K562 (cell line): Measurements from ENCODE around the gene SLC1A7. TPM values are rescaled to one million over a fixed set of nuclear protein-coding genes. Genes with fewer than 3 reads are reported as not detected.

Experiments used
- ATAC-seq: fragments of 200-7000 bp; cut with Tn5 transposase; 3 replicates; pipeline ENCODE4 v1.9.1; 2020; ENCODE audit warnings: moderate library complexity
- BruUV-seq: library from RNA; stranded (reverse); fragments of 400-500 nt; replicated peaks from 2 replicates; lab custom pipeline; 2021; lab: Mats Ljungman, UMichigan
- CTCF ChIA-PET: fragments of 300-600 bp; formaldehyde crosslinking; extraction: SDS; loops from one replicate; lab custom pipeline; 2021; ENCODE audit warnings: low intra/inter-chr PET ratio; lab: Yijun Ruan, JAX
- POLR2A ChIA-PET: fragments of 300-600, 350-650 bp; sonication (Branson Sonifier 250); formaldehyde crosslinking; extraction: SDS; loops from one replicate; lab custom pipeline; 2021; ENCODE audit warnings: antibody characterized with exemption, inconsistent platforms; lab: Yijun Ruan, JAX
- DNase-seq, 4 experiments: peaks; one replicate each; pipeline versions ENCODE4 v3.0.0 to v3.0.0-alpha.2; 2011 to 2018; ENCODE audit warnings: low spot score in 3 of 4, mixed read lengths in 3 of 4; ENCODE audit errors: extremely low read depth in 1 of 4
- FAIRE-seq: peaks from 2 replicates; lab custom pipeline; 2011; peaks lifted over from hg19 to GRCh38; lab: Jason Lieb, UNC
- H2AFZ ChIP-seq: 2 replicates; pipeline ENCODE4 v1.6.0; 2011; ENCODE audit warnings: low read depth, low read length, control low read depth, inconsistent platforms
- H3K27ac ChIP-seq: fragments of 200-600 bp; 3 replicates; pipeline ENCODE4 v1.8.0; 2011; ENCODE audit warnings: low read depth, mild to moderate bottlenecking, control low read depth, inconsistent platforms, low read length, moderate library complexity, mixed read lengths; ENCODE audit errors: extremely low read depth
- H3K27me3 ChIP-seq, 2 experiments: fragments of 300-600 bp in 1 of 2; 2 replicates in 1 of 2; 3 replicates in 1 of 2; pipeline versions ENCODE4 v1.6.0 to v1.8.0; 2011; ENCODE audit warnings: inconsistent platforms in 2 of 2, low read length in 2 of 2, mild to moderate bottlenecking in 1 of 2, mixed read lengths in 1 of 2, moderate library complexity in 1 of 2; ENCODE audit not compliant: control insufficient read depth in 2 of 2, insufficient read depth in 2 of 2
- H3K36me3 ChIP-seq: fragments of 300-600 bp; 3 replicates; pipeline ENCODE4 v1.8.0; 2011; ENCODE audit warnings: mild to moderate bottlenecking, low read length, inconsistent platforms; ENCODE audit not compliant: control insufficient read depth, insufficient read depth
- H3K4me1 ChIP-seq, 2 experiments: fragments of 200-600 bp in 1 of 2; replicated peaks in 1 of 2; 2 replicates in 1 of 2; 3 replicates in 1 of 2; pipeline versions ENCODE4 v1.5.1 to v1.8.0; 2011; ENCODE audit warnings: inconsistent platforms in 2 of 2, low read length in 2 of 2, mild to moderate bottlenecking in 1 of 2, mixed read lengths in 1 of 2, moderate library complexity in 1 of 2; ENCODE audit not compliant: control insufficient read depth in 2 of 2, insufficient read depth in 2 of 2
- H3K4me2 ChIP-seq: 2 replicates; pipeline ENCODE4 v1.6.1; 2011; ENCODE audit warnings: low read length, control low read depth, inconsistent platforms, mixed read lengths; ENCODE audit not compliant: insufficient read depth
- H3K4me3 ChIP-seq: fragments of 200-600 bp; sonication (generic), shearing (Covaris generic); 2 replicates; pipeline ENCODE4 v1.5.1; 2016; ENCODE audit warnings: control low read depth, inconsistent platforms
- H3K79me2 ChIP-seq: fragments of 200-600 bp; 3 replicates; pipeline ENCODE4 v1.8.0; 2011; ENCODE audit warnings: low read length, inconsistent platforms; ENCODE audit not compliant: control insufficient read depth, insufficient read depth
- H3K9ac ChIP-seq, 2 experiments: 2 replicates each; pipeline versions ENCODE4 v1.6.0 to v1.6.1; 2011; ENCODE audit warnings: low read depth in 2 of 2, low read length in 2 of 2, control low read depth in 1 of 2, inconsistent platforms in 1 of 2, mild to moderate bottlenecking in 1 of 2, mixed read lengths in 1 of 2; ENCODE audit not compliant: insufficient read depth in 1 of 2
- H3K9me1 ChIP-seq: one replicate; pipeline ENCODE4 v1.6.0; 2011; ENCODE audit warnings: inconsistent platforms, mild to moderate bottlenecking, low read length, moderate library complexity; ENCODE audit not compliant: control insufficient read depth, insufficient read depth
- H3K9me3 ChIP-seq: replicated peaks from 2 replicates; pipeline ENCODE4 v1.5.1; 2011; ENCODE audit warnings: low read depth, low read length, inconsistent platforms; ENCODE audit not compliant: control insufficient read depth, insufficient read depth
- H4K20me1 ChIP-seq: replicated peaks from 2 replicates; pipeline ENCODE4 v1.6.1; 2011; ENCODE audit warnings: low read length, inconsistent platforms, mixed read lengths; ENCODE audit not compliant: control insufficient read depth, insufficient read depth
- BACH1 ChIP-seq: fragments of 200-800 bp; sonication (Bioruptor generic); IDR thresholded peaks from 2 replicates; pipeline ENCODE4 v1.6.1; 2016; ENCODE audit warnings: missing genetic modification characterization, missing compliant biosample characterization
- BRF1 ChIP-seq: IDR thresholded peaks from 3 replicates; pipeline ENCODE4 v1.6.1; 2011; ENCODE audit warnings: borderline replicate concordance, mild to moderate bottlenecking; ENCODE audit not compliant: insufficient read length; ENCODE audit errors: extremely low read depth
- EZH2 ChIP-seq: IDR thresholded peaks from 2 replicates; pipeline ENCODE4 v1.6.1; 2012; ENCODE audit warnings: low read depth, mild to moderate bottlenecking, inconsistent platforms, low read length, borderline replicate concordance
- MCM2 ChIP-seq: fragments of 450-650 bp; IDR thresholded peaks from 2 replicates; pipeline ENCODE4 v1.6.1; 2017; ENCODE audit warnings: low read depth, mild to moderate bottlenecking
- SIX5 ChIP-seq, 2 experiments: IDR thresholded peaks; 2 replicates each; pipeline ENCODE4 v1.6.1; 2011; ENCODE audit warnings: low read length in 2 of 2, borderline replicate concordance in 1 of 2, low read depth in 1 of 2, mild to moderate bottlenecking in 1 of 2, moderate library complexity in 1 of 2; ENCODE audit not compliant: insufficient read depth in 1 of 2
- TFAP4 ChIP-seq: sonication (generic); formaldehyde crosslinking; IDR thresholded peaks from 2 replicates; pipeline ENCODE4 v1.8.0; 2022; ENCODE audit warnings: missing genetic modification reagents, mild to moderate bottlenecking, moderate library complexity, borderline replicate concordance
- TSC22D4 ChIP-seq: fragments of 450-650 bp; IDR thresholded peaks from 2 replicates; pipeline ENCODE4 v1.6.1; 2016; ENCODE audit warnings: missing genetic modification characterization, missing biosample characterization, control low read depth
- XRCC3 ChIP-seq: fragments of 450-650 bp; IDR thresholded peaks from 2 replicates; pipeline ENCODE4 v1.6.1; 2017; ENCODE audit warnings: mild to moderate bottlenecking, moderate library complexity
- ZC3H4 ChIP-seq: sonication (generic); formaldehyde crosslinking; IDR thresholded peaks from 2 replicates; pipeline ENCODE4 v1.9.0; 2021; ENCODE audit warnings: missing genetic modification reagents, borderline replicate concordance
- ZFP30 ChIP-seq: fragments of 250-450 bp; sonication (Bioruptor Pico); IDR thresholded peaks from 2 replicates; pipeline ENCODE4 v1.8.0; 2022; ENCODE audit warnings: moderate library complexity, mild to moderate bottlenecking, inconsistent platforms, borderline replicate concordance
- ZNF583 ChIP-seq: fragments of 250-450 bp; sonication (Bioruptor Pico); IDR thresholded peaks from 2 replicates; pipeline ENCODE4 v1.4.0; 2020
- WGBS: fragments of 100-300 bp; shearing (Covaris generic); methylation state at CpG from one replicate; pipeline ENCODE4 v1.1.6; 2016; ENCODE audit warnings: low coverage, mixed read lengths; ENCODE audit not compliant: insufficient coverage; ENCODE audit errors: missing lambda C conversion rate; 5-methylcytosine and 5-hydroxymethylcytosine counted together
- in situ Hi-C: fragments of 300-500 bp; cut with MboI; formaldehyde crosslinking; loops from 4 replicates; pipeline ENCODE4 v1.15.0; 2018; ENCODE audit warnings: inconsistent platforms, mixed read lengths
- intact Hi-C: fragments of 100-400 bp; cut with micrococcal nuclease; formaldehyde crosslinking; loops from 2 replicates; pipeline ENCODE4 v1.14.2; 2022
- polyA plus RNA-seq, 8 experiments: library from polyadenylated mRNA; depleted of rRNA in 4 of 8; stranded (reverse) in 5 of 8; unstranded in 3 of 8; fragments of >200 nt; fragmentation: Nextera tagmentation in 2 of 8; fragmentation: Illumina TruSeq in 1 of 8; extraction: Ambion mirVana in 2 of 8; extraction: Trizol in 1 of 8; gene quantifications; 2 replicates each; pipeline versions ENCODE4 v1.2.1 to v1.2.3, GENCODE V29; 2011 to 2014; ENCODE audit warnings: inconsistent platforms in 1 of 8, missing spikeins in 1 of 8
- total RNA-seq, 7 experiments: library from RNA; depleted of rRNA in 6 of 7; stranded (reverse); fragments of >200 nt in 6 of 7; fragmentation: Illumina TruSeq in 2 of 7; extraction: Trizol in 2 of 7; gene quantifications; 2 replicates each; pipeline versions ENCODE4 v1.2.1 to v1.2.3, GENCODE V29; 2011 to 2021; ENCODE audit warnings: low replicate concordance in 1 of 7
- TF ChIP-seq, protein P1 (sequence below): fragments of 250-450 bp; sonication (Bioruptor Pico); IDR thresholded peaks from 2 replicates; pipeline ENCODE4 v1.8.0; 2022; ENCODE audit warnings: inconsistent platforms, mild to moderate bottlenecking, moderate library complexity, borderline replicate concordance

The SLC1A7 gene
- total and polyA plus RNA-seq, 9 of the 15 experiments (the other 6 are each of a cell fraction or from before 2014, with no cell fraction given): 0.07 TPM; not detected in 8

- no peaks in the 10 kb centered on the region for H3K79me2 ChIP-seq
Measured at GRCh38 chr1:53080041-53080440, 62.4 kb downstream of the SLC1A7 start.

More at GRCh38 chr1:53080041-53080440, 62.4 kb downstream of the SLC1A7 start:
- no TSS peak for BruUV-seq
- ATAC-seq (no peak), DNase-seq (no peak), FAIRE-seq (peak; percentile 42)
- H4K20me1 ChIP-seq: peaks cover 7% of the 10 kb centered on the region; the same call in 1 of the 2 replicates
- H3K4me2 ChIP-seq: no peak overlapping the region
- H3K9me3 ChIP-seq: no peaks in the 10 kb centered on the region
- H3K27ac ChIP-seq: no peak overlapping the region
- H3K36me3 ChIP-seq: no peaks in the 10 kb centered on the region
- H3K9me1 ChIP-seq: no peaks in the 10 kb centered on the region
- in situ Hi-C loops (no loop called here), intact Hi-C loops (no loop called here)
- H3K4me3 ChIP-seq: no peak overlapping the region
- H3K4me1 ChIP-seq: peaks cover 0 to 39% of the 10 kb centered on the region in 2 experiments; a peak in 3 of 5 replicates
- peaks cover 0 to 47% of the 10 kb centered on the region in 2 experiments; a peak in 3 of 5 replicates for H3K27me3 ChIP-seq
- no peak for TF ChIP-seq MCM2
- no peak for TF ChIP-seq XRCC3
- TF ChIP-seq ZFP30: no peak
- TF ChIP-seq BACH1 (tag): no peak
- TF ChIP-seq ZNF583 (CRISPR knock-in tag): no peak
- no peak for TF ChIP-seq EZH2
- no peak for TF ChIP-seq BRF1
- TF ChIP-seq ZC3H4 (CRISPR knock-in tag): no peak
- TF ChIP-seq TFAP4 (CRISPR knock-in tag): no peak
- TF ChIP-seq, protein P1, sequence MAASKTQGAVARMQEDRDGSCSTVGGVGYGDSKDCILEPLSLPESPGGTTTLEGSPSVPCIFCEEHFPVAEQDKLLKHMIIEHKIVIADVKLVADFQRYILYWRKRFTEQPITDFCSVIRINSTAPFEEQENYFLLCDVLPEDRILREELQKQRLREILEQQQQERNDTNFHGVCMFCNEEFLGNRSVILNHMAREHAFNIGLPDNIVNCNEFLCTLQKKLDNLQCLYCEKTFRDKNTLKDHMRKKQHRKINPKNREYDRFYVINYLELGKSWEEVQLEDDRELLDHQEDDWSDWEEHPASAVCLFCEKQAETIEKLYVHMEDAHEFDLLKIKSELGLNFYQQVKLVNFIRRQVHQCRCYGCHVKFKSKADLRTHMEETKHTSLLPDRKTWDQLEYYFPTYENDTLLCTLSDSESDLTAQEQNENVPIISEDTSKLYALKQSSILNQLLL: no peak
- TF ChIP-seq TSC22D4 (tag): no peak
- TF ChIP-seq SIX5 (IDR thresholded peaks at IDR 0.05; ENCODE audit: borderline replicate concordance in 1 of 2, insufficient read depth in 1 of 2, low read depth in 1 of 2, low read length in 2 of 2): no peak
- no peak overlapping the region for H3K9ac ChIP-seq
- no peak overlapping the region for H2AFZ ChIP-seq
- POLR2A ChIA-PET: interaction anchor here (0.5 to 1.6 kb wide), 6 partner anchors 9 to 158 kb away, joined by 3 to 6 read pairs (median 3); partner anchors contain the start of gene MAGOH
- 3% methylated on average over 3 of the region's 3 CpGs for WGBS
- CTCF ChIA-PET: no interaction called here
